ENCODE measurements around the gene CASKIN2.

Gene CASKIN2

GRCh38 chr17:75548813-75549212 lies 33.5 kb upstream of the CASKIN2 start:
- DNase-seq, result no peak

- no peak for DNase-seq
Measured at GRCh38 chr17:75547091-75547490, 31.8 kb upstream of the CASKIN2 start.

DNA sequence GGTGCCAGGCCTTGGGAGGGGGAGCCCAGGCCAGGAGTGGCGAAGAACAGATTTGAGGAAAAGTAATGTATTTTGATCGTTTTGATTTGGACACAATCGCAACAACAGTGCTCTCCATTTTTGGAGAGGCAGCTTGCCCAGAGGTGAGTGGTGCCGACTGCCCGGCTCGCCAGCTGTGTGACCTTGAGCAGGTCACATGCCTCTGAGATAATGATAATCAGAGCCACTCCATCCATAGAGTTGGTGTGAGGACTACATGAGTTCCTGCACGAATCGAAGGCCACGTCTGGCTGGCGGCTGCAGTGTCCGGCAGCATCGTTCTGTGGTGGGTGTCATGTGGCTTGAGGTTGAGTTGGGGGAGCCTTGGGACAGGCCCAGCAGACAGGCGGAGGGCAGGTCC lies 30.8 kb upstream of the CASKIN2 start:
- no peak for DNase-seq

- no peak for DNase-seq
Measured at GRCh38 chr17:75544250-75544649, 28.9 kb upstream of the CASKIN2 start.

GRCh38 chr17:75542728-75543336 lies 27.5 kb upstream of the CASKIN2 start:
- DNase-seq, result no peak

DNA sequence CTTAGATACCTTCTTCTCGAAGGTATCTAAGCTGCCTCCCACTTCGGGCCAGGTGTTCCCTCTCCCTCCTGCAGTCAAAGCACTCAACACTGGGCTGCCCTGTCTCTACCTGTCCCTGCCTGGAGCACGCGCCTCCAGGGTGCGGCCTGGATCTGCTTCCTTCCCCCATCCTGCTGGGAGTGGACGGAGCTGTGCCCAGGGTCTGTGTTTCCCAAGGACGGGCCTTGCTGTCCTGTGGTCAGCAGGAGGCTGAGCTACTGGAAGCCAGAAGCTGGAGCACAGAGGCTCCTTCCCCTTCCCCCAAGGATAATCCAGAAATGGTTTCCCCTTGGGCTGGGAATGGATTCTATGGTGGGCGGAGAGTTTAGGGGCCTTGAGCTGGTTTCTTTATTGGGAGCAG lies 26.9 kb upstream of the CASKIN2 start:
- DNase-seq, result no peak

- DNase-seq, result no peak
Measured at GRCh38 chr17:75540923-75541503, 25.7 kb upstream of the CASKIN2 start.

DNA sequence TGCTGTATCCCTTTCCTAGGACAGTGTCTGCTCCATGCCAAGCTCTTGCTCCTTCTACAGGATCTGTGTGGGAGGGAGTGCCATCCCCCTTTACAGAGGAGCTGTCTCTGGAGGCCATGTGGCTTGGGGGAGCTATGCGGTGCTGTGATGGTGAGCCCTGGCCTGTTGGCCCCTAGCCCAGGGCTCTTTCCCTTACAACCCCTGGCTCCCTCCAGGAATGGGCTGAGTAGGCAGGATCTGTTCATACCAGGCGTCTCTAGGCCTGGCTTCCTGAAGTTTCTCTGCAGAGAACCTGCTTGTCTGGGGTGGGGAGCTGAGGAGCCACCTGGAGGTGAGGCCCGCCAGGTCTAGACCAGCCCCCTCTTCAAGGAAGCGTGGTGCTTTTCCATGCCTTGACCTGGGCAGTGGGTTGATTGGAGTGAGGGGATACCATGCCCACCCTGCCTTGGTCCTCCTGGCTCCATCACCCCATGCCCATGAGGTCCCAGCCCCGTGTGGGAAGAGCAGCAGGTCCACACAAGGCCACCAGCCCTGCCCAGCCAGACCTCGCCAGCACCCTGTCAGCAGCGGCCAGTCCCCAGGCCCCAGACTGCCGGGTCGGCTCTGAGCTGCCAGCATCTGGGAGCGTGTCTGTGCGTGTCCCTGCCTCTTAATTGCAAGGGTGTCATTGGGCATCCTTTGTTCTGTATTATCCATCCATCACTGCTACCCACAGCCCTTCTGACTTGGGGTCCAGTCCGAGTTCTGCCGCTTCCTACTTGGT lies 24.8 kb upstream of the CASKIN2 start:
- no peak for DNase-seq

DNA sequence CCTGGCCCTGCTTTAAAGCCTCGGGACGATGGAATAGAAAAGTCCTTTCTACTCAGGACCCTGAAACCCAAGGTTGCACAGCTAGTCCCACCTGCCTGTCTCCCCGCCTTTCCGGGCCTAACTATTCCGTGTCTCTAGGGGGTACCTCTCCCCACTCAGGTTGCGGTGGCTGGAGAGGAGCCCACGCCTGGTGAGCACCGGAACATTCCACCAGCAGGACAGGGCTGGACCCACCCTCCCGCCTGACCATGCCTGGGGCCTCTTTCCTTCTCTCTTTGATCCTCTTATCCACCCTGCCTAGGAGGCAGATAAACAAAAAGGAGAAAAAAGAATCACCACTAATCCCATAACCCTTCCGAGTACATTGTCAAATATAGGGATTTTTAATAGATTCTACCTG lies 21.0 kb upstream of the CASKIN2 start:
- no peak for DNase-seq

DNA sequence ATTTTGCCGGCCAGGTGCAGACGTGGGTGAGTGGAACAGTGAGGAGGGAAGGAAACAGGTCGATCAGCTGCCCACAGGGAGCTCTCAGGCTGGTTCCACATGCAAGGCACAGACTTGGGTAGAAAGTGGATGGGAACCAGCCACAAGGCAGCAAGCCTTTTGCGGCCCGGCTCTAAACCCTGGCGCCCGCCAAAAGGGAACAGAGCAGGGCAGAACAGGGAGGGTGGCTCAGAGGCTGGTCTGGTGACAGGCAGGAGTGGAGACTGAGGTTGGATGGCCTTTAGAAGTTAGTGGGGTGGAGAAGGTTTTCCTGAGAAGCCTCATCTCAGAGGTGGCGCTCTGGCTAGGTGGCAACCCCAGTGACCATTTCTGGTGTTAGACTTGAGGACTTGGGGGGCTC lies 20.5 kb upstream of the CASKIN2 start:
- DNase-seq, result no peak

DNA sequence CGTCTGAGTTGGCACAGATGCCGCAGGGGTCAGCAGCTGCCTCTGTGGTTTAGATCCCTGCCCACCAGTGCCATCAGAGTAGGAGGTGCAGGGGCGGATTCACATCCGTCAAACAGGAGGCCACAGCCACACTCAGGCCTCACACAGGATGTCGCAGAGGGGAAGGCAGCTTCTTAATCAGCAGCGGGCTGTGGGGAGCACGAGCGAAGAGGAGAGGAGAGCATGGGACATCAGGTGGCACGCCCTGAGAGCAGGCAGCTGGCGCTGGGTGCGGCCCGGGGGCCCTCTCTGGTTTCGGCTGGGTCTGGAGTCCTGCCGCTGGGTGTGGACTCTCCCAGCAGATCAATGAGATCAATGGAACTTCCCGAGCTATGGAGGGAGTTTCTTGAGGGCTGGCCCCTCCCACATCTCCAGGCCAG lies 19.8 kb upstream of the CASKIN2 start:
- DNase-seq, result no peak

DNA sequence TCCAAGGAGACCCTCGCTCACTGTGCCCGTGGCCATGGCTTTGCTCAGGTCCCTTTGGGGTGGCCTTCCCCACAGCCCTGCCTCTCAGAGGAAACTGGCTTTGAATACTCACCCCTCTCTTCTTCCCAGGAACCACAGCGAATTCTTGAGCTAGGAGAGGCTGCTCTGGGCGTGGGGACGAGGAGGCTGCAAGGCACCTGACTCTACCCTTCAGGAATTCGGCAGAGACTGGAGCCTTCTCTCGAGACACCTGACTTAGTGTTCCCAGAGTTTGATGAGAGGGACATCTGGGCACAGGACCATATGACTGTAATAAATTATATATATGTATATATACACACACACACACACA lies 16.4 kb upstream of the CASKIN2 start:
- DNase-seq, result no peak

GRCh38 chr17:75530837-75531720 lies 15.7 kb upstream of the CASKIN2 start:
- no peak for DNase-seq

DNA sequence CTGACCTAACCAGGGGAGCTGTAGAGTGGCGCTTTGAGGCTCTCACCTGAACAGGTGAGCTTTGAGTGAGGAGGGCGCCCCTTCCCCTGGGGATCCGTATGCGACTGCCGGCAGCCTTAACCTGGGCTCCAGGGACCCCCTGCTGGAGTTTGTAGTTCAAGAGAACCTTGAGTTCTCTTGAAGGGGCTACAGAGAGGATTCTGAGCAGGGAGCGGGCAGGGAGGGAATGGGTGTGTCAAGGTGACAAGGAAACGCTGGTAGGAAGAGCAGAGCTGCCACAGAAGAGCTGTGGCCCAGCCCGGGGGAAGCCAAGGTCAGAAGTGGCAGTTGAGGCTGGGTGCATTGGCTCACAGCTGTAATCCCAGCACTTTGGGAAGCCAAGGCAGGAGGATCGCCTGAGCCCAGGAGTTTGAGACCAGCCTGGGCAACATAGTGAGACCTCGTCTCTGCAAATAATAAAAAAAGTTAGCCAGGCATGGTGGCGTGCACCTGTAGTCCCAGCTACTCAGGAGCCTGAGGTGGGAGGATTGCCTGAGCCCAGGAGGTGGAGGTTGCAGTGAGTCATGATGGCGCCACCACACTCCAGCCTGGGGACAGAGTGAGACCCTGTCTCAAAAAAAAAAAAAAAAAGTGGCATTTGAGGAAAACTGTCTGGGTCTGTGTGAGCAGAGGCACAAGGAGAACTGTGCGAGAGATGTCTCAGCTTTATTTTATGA lies 11.4 kb upstream of the CASKIN2 start:
- no peak for DNase-seq

GRCh38 chr17:75525806-75526554 lies 10.6 kb upstream of the CASKIN2 start:
- no peak for DNase-seq

DNA sequence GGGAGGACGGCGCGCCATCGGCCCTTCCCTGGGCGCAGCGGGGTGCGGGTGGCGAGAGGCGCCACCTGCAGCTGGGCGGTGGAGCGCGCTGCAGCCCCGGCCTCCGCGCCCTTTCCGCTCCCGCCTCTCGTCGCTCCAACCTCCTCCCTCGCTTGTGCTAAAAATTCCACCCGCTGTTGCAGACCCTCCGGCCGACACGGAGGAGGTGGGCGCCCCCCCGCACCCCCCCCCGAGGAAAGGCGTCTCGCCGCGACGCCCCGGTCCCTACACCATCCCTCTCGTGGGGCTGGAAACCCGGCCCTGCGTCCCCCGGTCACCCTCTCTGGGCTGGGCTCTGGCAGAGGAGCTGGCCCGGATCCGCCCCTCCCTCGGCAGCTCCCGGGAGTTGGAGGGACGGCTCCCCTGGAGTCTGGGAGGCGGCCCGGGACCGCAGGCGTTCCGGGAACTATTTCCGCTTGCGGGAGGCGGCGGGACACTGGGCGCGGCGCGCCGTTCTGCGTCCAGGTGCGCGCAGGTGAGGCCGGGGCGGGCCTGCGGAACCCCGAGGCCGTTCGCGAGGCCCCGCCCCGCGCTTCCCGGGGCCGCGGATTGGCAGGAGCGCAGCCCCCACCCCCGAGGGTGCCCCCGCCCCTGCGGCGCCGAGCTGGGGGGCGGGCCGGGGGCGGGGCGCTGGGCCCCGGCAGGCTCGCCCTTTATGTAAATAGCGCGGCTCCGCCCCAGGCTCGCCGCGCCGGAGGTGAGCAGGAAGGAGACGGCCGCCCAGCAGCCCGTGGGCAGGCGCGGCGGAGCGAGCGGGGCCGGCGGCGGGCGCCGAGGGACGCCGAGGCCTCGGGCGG lies 9.9 kb upstream of the CASKIN2 start, which contains the start of gene LLGL2:
LLGL2 (plus strand) TSS at position 728 of the 836 bp plus-strand sequence. CDS start 17,730 bp downstream, outside the sequence.
- DNase-seq, result peak; percentile 78

- no peak for DNase-seq
Measured at GRCh38 chr17:75524269-75524969, 9.1 kb upstream of the CASKIN2 start.

- DNase-seq, result no peak
Measured at GRCh38 chr17:75523647-75524046, 8.3 kb upstream of the CASKIN2 start.

GRCh38 chr17:75521951-75522727 lies 6.8 kb upstream of the CASKIN2 start:
- no peak for DNase-seq
